ENCODE measurements around the gene RPL23. TPM values are rescaled to one million over a fixed set of nuclear protein-coding genes. Genes with fewer than 3 reads are reported as not detected.

RPL23 gene
- total and polyA plus RNA-seq, 9 of the 15 experiments (the other 6 are each of a cell fraction or from before 2014, with no cell fraction given): 1,745 to 3,667 (median 3,096) TPM

- Histone ChIP-seq H3K27me3 (ENCODE audit: control insufficient read depth in 2 of 2, insufficient read depth in 2 of 2, low read length in 2 of 2) (no peaks in the 10 kb centered on the region), H3K79me2 (ENCODE audit: control insufficient read depth, insufficient read depth, low read length) (peaks cover 67% of the 10 kb centered on the region), H3K9me1 (ENCODE audit: control insufficient read depth, insufficient read depth, low read length) (peaks cover 3% of the 10 kb centered on the region), H3K9me3 (replicated peaks; ENCODE audit: control insufficient read depth, insufficient read depth, low read depth, low read length) (no peaks in the 10 kb centered on the region), H3K4me3 (no peak overlapping the region), H2AFZ (ENCODE audit: low read depth, low read length) (no peak overlapping the region), H4K20me1 (replicated peaks; ENCODE audit: control insufficient read depth, insufficient read depth, low read length) (peaks cover 38% of the 10 kb centered on the region), H3K9ac (ENCODE audit: insufficient read depth in 1 of 2, low read depth in 2 of 2, low read length in 2 of 2) (peak overlapping the region in 1 of 2 experiments; percentile 55; a peak in 1 of 4 replicates), H3K4me2 (ENCODE audit: insufficient read depth, low read length) (no peak overlapping the region), H3K4me1 (replicated peaks in 1 of 2; ENCODE audit: control insufficient read depth in 2 of 2, insufficient read depth in 2 of 2, low read length in 2 of 2) (peaks cover 9 to 11% of the 10 kb centered on the region in 2 experiments; a peak in 4 of 5 replicates), H3K27ac (ENCODE audit: extremely low read depth, low read depth, low read length) (no peak overlapping the region), H3K36me3 (ENCODE audit: control insufficient read depth, insufficient read depth, low read length) (peaks cover 87% of the 10 kb centered on the region)
- no peak for ATAC-seq
- in situ Hi-C loops (cut with MboI) (no loop called here), intact Hi-C loops (cut with micrococcal nuclease) (no loop called here)
- no peak for FAIRE-seq
- POLR2A ChIA-PET: interaction anchor here (0.7 to 3.5 kb wide), 2 partner anchors 11 to 204 kb away, joined by 3 to 24 read pairs; no protein-coding TSS in a partner anchor
- CTCF ChIA-PET (ENCODE audit: low intra/inter-chr PET ratio): no interaction called here
- 100% methylated on average over 2 of the region's 2 CpGs for WGBS (ENCODE audit: insufficient coverage, low coverage, missing lambda C conversion rate)
- TF ChIP-seq GATAD2A (IDR thresholded peaks at IDR 0.05) (no peak), YBX1 (IDR thresholded peaks at IDR 0.05) (no peak)
- BruUV-seq (replicated peaks): no TSS peak
- no peak for DNase-seq (ENCODE audit: extremely low read depth in 1 of 4, low spot score in 3 of 4)
These were observed 29.3 kb upstream of the RPL23 start for GRCh38 chr17:38882870-38883269.

- ChIA-PET POLR2A (interaction anchor here (1.0 to 3.5 kb wide), 3 partner anchors 10 to 12 kb away, joined by 3 to 24 read pairs (median 4); partner anchors contain the start of gene LASP1), CTCF (ENCODE audit: low intra/inter-chr PET ratio) (no interaction called here)
- ATAC-seq: peak; percentile 91
- no TSS peak for BruUV-seq (replicated peaks)
- Histone ChIP-seq H3K27me3 (ENCODE audit: control insufficient read depth in 2 of 2, insufficient read depth in 2 of 2, low read length in 2 of 2) (no peaks in the 10 kb centered on the region), H3K9me1 (ENCODE audit: control insufficient read depth, insufficient read depth, low read length) (peaks cover 3% of the 10 kb centered on the region), H3K4me3 (no peak overlapping the region), H3K79me2 (ENCODE audit: control insufficient read depth, insufficient read depth, low read length) (peaks cover 73% of the 10 kb centered on the region), H3K9me3 (replicated peaks; ENCODE audit: control insufficient read depth, insufficient read depth, low read depth, low read length) (no peaks in the 10 kb centered on the region), H3K9ac (ENCODE audit: insufficient read depth in 1 of 2, low read depth in 2 of 2, low read length in 2 of 2) (peak overlapping the region in 1 of 2 experiments; percentile 85; a peak in 2 of 4 replicates), H3K27ac (ENCODE audit: extremely low read depth, low read depth, low read length) (peak overlapping the region; percentile 37; the same call in 2 of the 3 replicates), H2AFZ (ENCODE audit: low read depth, low read length) (0 out of 2 replicates have a peak overlapping the region, but pooled peaks have one; percentile 27), H4K20me1 (replicated peaks; ENCODE audit: control insufficient read depth, insufficient read depth, low read length) (peaks cover 45% of the 10 kb centered on the region), H3K36me3 (ENCODE audit: control insufficient read depth, insufficient read depth, low read length) (peaks cover 87% of the 10 kb centered on the region), H3K4me2 (ENCODE audit: insufficient read depth, low read length) (no peak overlapping the region), H3K4me1 (replicated peaks in 1 of 2; ENCODE audit: control insufficient read depth in 2 of 2, insufficient read depth in 2 of 2, low read length in 2 of 2) (peaks cover 9 to 17% of the 10 kb centered on the region in 2 experiments; a peak in 4 of 5 replicates)
- WGBS (ENCODE audit: insufficient coverage, low coverage, missing lambda C conversion rate): 29% methylated on average over 8 of the region's 8 CpGs
- peak; percentile 85 for FAIRE-seq
- in situ Hi-C loops (cut with MboI): no loop called here
- intact Hi-C loops (cut with micrococcal nuclease): no loop called here
- peak; percentile 60 to 86 (median 66) for DNase-seq (ENCODE audit: extremely low read depth in 1 of 4, low spot score in 3 of 4)
- no peak for TF ChIP-seq ATF1 (CRISPR knock-in tag; IDR thresholded peaks at IDR 0.05)
- no peak for TF ChIP-seq ATF1 (tag; IDR thresholded peaks at IDR 0.05)
- no peak for TF ChIP-seq ELK1 (CRISPR knock-in tag; IDR thresholded peaks at IDR 0.05)
- no peak for TF ChIP-seq ZNF184 (CRISPR knock-in tag; IDR thresholded peaks at IDR 0.05)
- no peak for TF ChIP-seq STAT6 (CRISPR knock-in tag; IDR thresholded peaks at IDR 0.05)
- TF ChIP-seq RNF2 (IDR thresholded peaks at IDR 0.05): no peak
- peak; percentile 46; the same call in 1 of the 2 replicates for TF ChIP-seq L3MBTL2 (IDR thresholded peaks at IDR 0.05)
- TF ChIP-seq NFE2L1 (tag; IDR thresholded peaks at IDR 0.05; ENCODE audit: borderline replicate concordance, low read depth): no peak
- TF ChIP-seq CEBPG (CRISPR knock-in tag; IDR thresholded peaks at IDR 0.05): no peak
- no peak for TF ChIP-seq CEBPG (tag; conservative IDR thresholded peaks at IDR 0.05 in 1 of 2, IDR thresholded peaks at IDR 0.05 in 1 of 2)
These were observed 28.2 kb upstream of the RPL23 start for GRCh38 chr17:38881600-38882191.
